Neutrophil (primary cell): ENCODE results near the gene HSH2D.

ENCODE experiments used
- H3K27ac ChIP-seq: fragments of 200-600 bp; sonication (generic); 2 replicates; pipeline ENCODE4 v1.5.1; 2016; ENCODE audit warnings: mild to moderate bottlenecking, moderate library complexity
- H3K27me3 ChIP-seq: fragments of 200-600 bp; sonication (generic); 2 replicates; pipeline ENCODE4 v1.6.0; 2016; ENCODE audit warnings: mild to moderate bottlenecking
- H3K36me3 ChIP-seq: fragments of 200-600 bp; sonication (generic); 2 replicates; pipeline ENCODE4 v1.5.1; 2017
- H3K4me1 ChIP-seq, 2 experiments: fragments of 200-600 bp in 1 of 2; sonication (generic) in 1 of 2; 1 replicate in 1 of 2; 2 replicates in 1 of 2; pipeline versions ENCODE4 v1.5.1 to v1.6.1; 2013 to 2016; ENCODE audit warnings: low read depth in 1 of 2, low read length in 1 of 2, mild to moderate bottlenecking in 1 of 2, moderate library complexity in 1 of 2; ENCODE audit not compliant: control insufficient read depth in 1 of 2, insufficient read depth in 1 of 2
- H3K4me3 ChIP-seq, 2 experiments: fragments of 200-600 bp in 1 of 2; sonication (generic) in 1 of 2; 1 replicate in 1 of 2; 2 replicates in 1 of 2; pipeline ENCODE4 v1.5.1; 2013 to 2016; ENCODE audit warnings: low read depth in 1 of 2, low read length in 1 of 2, mild to moderate bottlenecking in 1 of 2, moderate library complexity in 1 of 2
- H3K9me3 ChIP-seq: fragments of 200-600 bp; sonication (generic); 2 replicates; pipeline ENCODE4 v1.5.1; 2016
- CTCF ChIP-seq: fragments of 200-600 bp; sonication (generic); IDR thresholded peaks from 2 replicates; pipeline ENCODE4 v1.5.1; 2016; ENCODE audit warnings: antibody characterized with exemption

HSH2D gene

GRCh38 chr19:16190736-16191135 is 47.3 kb downstream of the HSH2D start:
- Histone ChIP-seq H3K27ac (no peak overlapping the region), H3K4me1 (peaks cover 12 to 13% of the 10 kb centered on the region in 2 experiments), H3K36me3 (peaks cover 68% of the 10 kb centered on the region), H3K27me3 (no peaks in the 10 kb centered on the region), H3K4me3 (no peak overlapping the region), H3K9me3 (no peaks in the 10 kb centered on the region)
- TF ChIP-seq CTCF = no peak

GRCh38 chr19:16191216-16191908 is 47.9 kb downstream of the HSH2D start:
- Histone ChIP-seq H3K4me3 (no peak overlapping the region), H3K27me3 (no peaks in the 10 kb centered on the region), H3K27ac (no peak overlapping the region), H3K4me1 (peaks cover 6 to 7% of the 10 kb centered on the region in 2 experiments), H3K9me3 (no peaks in the 10 kb centered on the region), H3K36me3 (peaks cover 68% of the 10 kb centered on the region)
- no peak for TF ChIP-seq CTCF

- no peaks in the 10 kb centered on the region for H3K9me3 ChIP-seq
- no peak overlapping the region for H3K4me3 ChIP-seq
- H3K4me1 ChIP-seq = peaks cover 12 to 14% of the 10 kb centered on the region in 2 experiments
- H3K27me3 ChIP-seq = no peaks in the 10 kb centered on the region
- H3K36me3 ChIP-seq = peaks cover 49% of the 10 kb centered on the region
- no peak overlapping the region for H3K27ac ChIP-seq
- TF ChIP-seq CTCF = no peak
Measured at GRCh38 chr19:16193466-16193865, 50.0 kb downstream of the HSH2D start.

GRCh38 chr19:16197188-16197621 is 53.7 kb downstream of the HSH2D start:
- Histone ChIP-seq H3K4me1 (peaks cover 39 to 40% of the 10 kb centered on the region in 2 experiments), H3K9me3 (no peaks in the 10 kb centered on the region), H3K27me3 (no peaks in the 10 kb centered on the region), H3K27ac (peak overlapping the region; percentile 85), H3K4me3 (peak overlapping the region; percentile 89 to 91), H3K36me3 (peaks cover 28% of the 10 kb centered on the region)
- no peak for TF ChIP-seq CTCF

- Histone ChIP-seq H3K27ac (peak within 1 kb of the TSS; percentile 85), H3K36me3 (peaks cover 28% of the 10 kb centered on the region), H3K4me1 (peaks cover 39 to 40% of the 10 kb centered on the region in 2 experiments), H3K4me3 (peak within 1 kb of the TSS; percentile 89 to 91), H3K9me3 (no peaks in the 10 kb centered on the region), H3K27me3 (no peaks in the 10 kb centered on the region)
- peak; percentile 50 for TF ChIP-seq CTCF
Measured at GRCh38 chr19:16197622-16198369, 54.3 kb downstream of the HSH2D start, which contains the start of gene AP1M1. AP1M1 (plus strand) TSS chr19:16197911; CDS start chr19:16198027, 116 bp downstream.
